Cardiac muscle cell (in vitro differentiated cells and primary cell): Measurements from ENCODE around the gene CHST11. TPM values are rescaled to one million over a fixed set of nuclear protein-coding genes. Genes with fewer than 3 reads are reported as not detected.

ENCODE experiments used
- DNase-seq, 2 donors: peaks; one replicate each; pipeline versions ENCODE4 v3.0.0 to v3.0.0-alpha.2; 2010 to 2017; ENCODE audit warnings: low read depth in 1 of 2, low spot score in 1 of 2
- H3K27ac ChIP-seq: fragments of 200-600 bp; sonication (generic); 2 replicates; pipeline ENCODE4 v1.5.1; 2016
- H3K27me3 ChIP-seq: fragments of 200-600 bp; sonication (generic); 2 replicates; pipeline ENCODE4 v1.6.0; 2016; ENCODE audit warnings: control low read depth
- H3K36me3 ChIP-seq: fragments of 200-600 bp; sonication (generic); 2 replicates; pipeline ENCODE4 v1.5.1; 2016; ENCODE audit warnings: control low read depth
- H3K4me1 ChIP-seq: fragments of 200-600 bp; sonication (generic); 2 replicates; pipeline ENCODE4 v1.8.1; 2017; ENCODE audit warnings: low read depth, mild to moderate bottlenecking, mixed run types
- H3K4me3 ChIP-seq: fragments of 200-600 bp; sonication (generic); 2 replicates; pipeline ENCODE4 v1.5.1; 2016; ENCODE audit warnings: mild to moderate bottlenecking
- H3K9me3 ChIP-seq: fragments of 200-600 bp; sonication (generic); 2 replicates; pipeline ENCODE4 v1.5.1; 2017; ENCODE audit warnings: low read depth, mild to moderate bottlenecking, control low read depth
- polyA plus RNA-seq: library from polyadenylated mRNA; unstranded; fragments of >200 nt; fragmentation: Nextera tagmentation; extraction: Ambion mirVana; gene quantifications from 2 replicates; pipeline ENCODE4 v1.2.1, GENCODE V29; 2016
- total RNA-seq: library from RNA; depleted of rRNA; stranded (reverse); fragments of >200 nt; gene quantifications from 2 replicates; pipeline ENCODE4 v1.2.3, GENCODE V29; 2016
- TF ChIP-seq, protein P1 (sequence below): IDR thresholded peaks from 2 replicates; pipeline ENCODE4 v1.5.1; 2012; ENCODE audit warnings: low read depth, mild to moderate bottlenecking, low read length

The CHST11 gene
- total and polyA plus RNA-seq, 2 experiments from 2014 or later, result 24.2 to 39.8 TPM

DNA sequence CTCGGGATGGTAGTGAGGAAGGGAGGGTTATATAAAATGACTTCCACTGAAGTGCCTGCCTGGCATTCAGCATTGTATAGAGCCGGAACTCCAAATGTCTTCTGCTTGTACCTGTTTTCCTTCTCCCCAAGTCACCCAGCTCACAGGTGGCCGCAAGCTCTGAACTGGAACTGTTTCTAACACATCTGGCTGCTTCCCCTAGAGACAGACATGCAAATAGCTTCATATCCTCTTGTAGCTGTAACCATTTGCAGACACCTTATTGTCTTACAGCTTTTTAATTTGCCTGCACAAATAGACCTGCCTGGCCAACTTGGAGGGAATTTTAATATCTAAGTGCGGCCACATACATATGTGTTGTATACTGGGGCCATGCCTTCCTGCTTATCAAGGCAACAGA lies 126.0 kb downstream of the CHST11 start:
- DNase-seq, result no peak
- Histone ChIP-seq H3K4me3 (no peak overlapping the region), H3K4me1 (no peaks in the 10 kb centered on the region), H3K27me3 (no peaks in the 10 kb centered on the region), H3K9me3 (no peaks in the 10 kb centered on the region), H3K27ac (no peak overlapping the region), H3K36me3 (no peaks in the 10 kb centered on the region)
- TF ChIP-seq, protein P1, sequence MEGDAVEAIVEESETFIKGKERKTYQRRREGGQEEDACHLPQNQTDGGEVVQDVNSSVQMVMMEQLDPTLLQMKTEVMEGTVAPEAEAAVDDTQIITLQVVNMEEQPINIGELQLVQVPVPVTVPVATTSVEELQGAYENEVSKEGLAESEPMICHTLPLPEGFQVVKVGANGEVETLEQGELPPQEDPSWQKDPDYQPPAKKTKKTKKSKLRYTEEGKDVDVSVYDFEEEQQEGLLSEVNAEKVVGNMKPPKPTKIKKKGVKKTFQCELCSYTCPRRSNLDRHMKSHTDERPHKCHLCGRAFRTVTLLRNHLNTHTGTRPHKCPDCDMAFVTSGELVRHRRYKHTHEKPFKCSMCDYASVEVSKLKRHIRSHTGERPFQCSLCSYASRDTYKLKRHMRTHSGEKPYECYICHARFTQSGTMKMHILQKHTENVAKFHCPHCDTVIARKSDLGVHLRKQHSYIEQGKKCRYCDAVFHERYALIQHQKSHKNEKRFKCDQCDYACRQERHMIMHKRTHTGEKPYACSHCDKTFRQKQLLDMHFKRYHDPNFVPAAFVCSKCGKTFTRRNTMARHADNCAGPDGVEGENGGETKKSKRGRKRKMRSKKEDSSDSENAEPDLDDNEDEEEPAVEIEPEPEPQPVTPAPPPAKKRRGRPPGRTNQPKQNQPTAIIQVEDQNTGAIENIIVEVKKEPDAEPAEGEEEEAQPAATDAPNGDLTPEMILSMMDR, result no peak

DNA sequence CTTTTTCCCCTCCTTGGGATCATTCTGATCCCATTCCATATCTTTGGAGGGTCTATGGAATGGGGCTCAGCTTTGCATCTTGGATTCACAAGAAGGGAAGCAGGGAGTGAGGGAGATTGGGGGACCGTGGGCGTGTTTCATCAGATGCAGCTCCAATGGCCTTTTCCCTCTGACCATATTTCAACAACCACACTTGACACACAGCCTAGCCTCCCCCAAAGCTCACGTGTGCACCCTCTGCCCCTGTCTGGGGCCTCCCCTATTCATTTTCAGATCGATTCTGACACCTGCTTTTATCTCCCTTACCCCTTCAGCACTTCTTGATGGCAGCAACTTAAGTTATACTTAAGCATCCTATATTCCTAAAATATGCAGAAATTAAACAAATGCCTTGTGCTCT lies 126.6 kb downstream of the CHST11 start:
- no peaks in the 10 kb centered on the region for H3K27me3 ChIP-seq
- H3K4me1 ChIP-seq, result no peaks in the 10 kb centered on the region
- no peaks in the 10 kb centered on the region for H3K36me3 ChIP-seq
- no peak for DNase-seq
- no peak overlapping the region for H3K4me3 ChIP-seq
- H3K9me3 ChIP-seq, result no peaks in the 10 kb centered on the region
- TF ChIP-seq, protein P1, result no peak
- no peak overlapping the region for H3K27ac ChIP-seq

DNA sequence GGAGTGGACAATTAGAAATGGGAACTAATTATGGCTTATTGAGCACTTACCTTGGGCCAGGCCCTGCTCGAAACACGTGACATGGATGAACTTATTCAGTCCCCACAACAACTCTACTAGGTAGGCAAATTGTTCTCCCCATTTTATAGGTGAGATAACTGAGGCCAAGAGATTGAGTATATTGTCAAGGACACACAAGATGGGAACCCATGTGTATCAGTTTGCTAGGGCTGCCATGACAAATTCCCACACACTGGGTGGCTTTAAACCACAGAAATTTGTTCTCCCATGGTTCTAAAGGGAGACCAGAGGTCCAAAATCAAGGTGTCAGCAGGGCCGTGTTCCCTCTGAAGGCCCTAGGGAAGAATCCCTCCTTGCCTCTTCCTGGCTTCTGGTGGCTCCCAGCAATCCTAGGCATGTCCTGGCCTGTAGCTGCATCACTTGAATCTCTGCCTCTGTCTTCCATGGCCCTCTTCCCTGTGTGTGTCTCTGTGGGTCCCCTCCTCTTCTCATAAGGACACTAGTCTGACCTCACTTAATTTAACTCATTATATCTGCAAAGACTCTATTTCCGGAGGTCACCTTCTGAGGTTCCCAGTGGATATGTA lies 128.8 kb downstream of the CHST11 start:
- Histone ChIP-seq H3K4me1 (no peaks in the 10 kb centered on the region), H3K9me3 (no peaks in the 10 kb centered on the region), H3K4me3 (no peak overlapping the region), H3K27ac (no peak overlapping the region), H3K36me3 (no peaks in the 10 kb centered on the region), H3K27me3 (no peaks in the 10 kb centered on the region)
- DNase-seq, result no peak
- TF ChIP-seq, protein P1, result no peak

DNA sequence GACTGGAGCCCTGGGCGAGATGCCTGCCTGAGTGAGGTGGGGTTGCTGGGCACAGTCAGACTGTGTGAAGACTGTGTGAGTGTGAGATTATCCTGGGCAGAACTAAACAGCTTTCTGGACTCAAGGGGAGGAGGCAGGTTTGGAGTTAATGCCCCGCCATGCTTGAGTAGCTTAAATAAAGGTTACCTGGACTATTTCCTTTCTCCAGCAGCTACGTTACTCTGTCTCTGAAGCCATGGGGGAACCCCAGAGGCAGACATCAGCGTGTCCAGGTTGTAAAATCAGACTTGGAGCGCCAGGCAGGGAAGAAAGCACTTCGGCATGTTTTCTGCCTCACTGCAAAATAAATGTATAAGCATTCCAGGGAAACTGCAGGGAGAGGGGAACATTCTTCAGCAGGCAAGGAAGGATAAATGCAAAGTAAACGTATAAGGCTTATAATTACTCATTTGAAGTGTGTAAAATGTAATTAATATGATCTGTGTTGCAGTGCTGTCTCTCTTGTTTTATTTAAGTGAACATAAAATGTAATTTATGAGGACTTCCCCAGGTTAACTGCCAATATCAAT lies 129.7 kb downstream of the CHST11 start:
- Histone ChIP-seq H3K4me1 (no peaks in the 10 kb centered on the region), H3K9me3 (no peaks in the 10 kb centered on the region), H3K27me3 (no peaks in the 10 kb centered on the region), H3K4me3 (no peak overlapping the region), H3K36me3 (no peaks in the 10 kb centered on the region), H3K27ac (peak overlapping the region; percentile 47)
- no peak for DNase-seq
- TF ChIP-seq, protein P1, result no peak

DNA sequence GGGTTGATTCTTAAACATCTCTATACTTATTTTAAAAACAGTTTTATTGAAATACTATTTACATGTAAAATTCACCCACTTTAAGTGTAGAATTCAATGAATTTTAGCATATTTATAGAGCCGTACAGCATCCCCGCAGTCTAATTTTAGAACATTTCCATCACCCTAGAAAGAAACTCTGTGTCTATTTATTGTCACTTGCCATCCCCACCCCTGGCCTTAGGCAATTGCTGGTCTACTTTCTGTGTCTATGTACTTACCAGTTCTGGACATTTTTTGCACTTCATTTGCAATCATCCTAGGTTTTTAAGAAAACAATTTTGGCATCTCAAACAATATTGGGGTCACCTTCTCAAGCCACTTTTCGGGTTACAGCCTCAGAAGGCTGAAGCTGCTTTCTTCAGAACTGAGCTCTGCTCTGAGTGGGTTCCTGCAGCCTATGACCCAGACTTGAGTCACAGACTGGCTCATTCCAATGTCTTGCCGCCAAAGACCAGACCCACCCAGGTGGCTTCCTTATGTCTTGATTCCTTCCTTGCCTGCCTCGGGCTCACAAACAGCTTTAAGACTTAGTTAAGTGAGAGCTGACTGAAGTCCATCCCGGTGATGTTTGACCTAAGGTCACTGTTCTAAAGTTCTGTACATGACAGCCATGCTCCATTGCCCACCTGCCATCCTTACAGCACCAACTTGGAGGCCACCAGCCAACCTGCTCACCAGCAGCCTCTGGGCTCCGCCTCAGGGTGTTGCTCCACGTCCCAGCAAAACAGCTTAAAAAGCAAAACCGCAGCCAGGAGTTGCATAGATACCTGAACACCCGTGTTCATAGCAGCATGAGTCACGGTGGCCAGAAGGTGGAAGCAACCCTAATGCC lies 131.5 kb downstream of the CHST11 start:
- no peak overlapping the region for H3K27ac ChIP-seq
- no peaks in the 10 kb centered on the region for H3K36me3 ChIP-seq
- H3K4me3 ChIP-seq, result no peak overlapping the region
- H3K9me3 ChIP-seq, result no peaks in the 10 kb centered on the region
- peak in 1 of 2 donors; percentile 27 for DNase-seq
- H3K4me1 ChIP-seq, result no peaks in the 10 kb centered on the region
- no peaks in the 10 kb centered on the region for H3K27me3 ChIP-seq
- TF ChIP-seq, protein P1, result no peak
